ENCODE results near the gene VEGFC. TPM values are rescaled to one million over a fixed set of nuclear protein-coding genes. Genes with fewer than 3 reads are reported as not detected.
A peak's percentile ranks its signal among the peaks of the same experiment; 100 is the strongest.

VEGFC gene
- total RNA-seq, 2 donors from 2014 or later, result 5.1 to 20.4 TPM

DNA sequence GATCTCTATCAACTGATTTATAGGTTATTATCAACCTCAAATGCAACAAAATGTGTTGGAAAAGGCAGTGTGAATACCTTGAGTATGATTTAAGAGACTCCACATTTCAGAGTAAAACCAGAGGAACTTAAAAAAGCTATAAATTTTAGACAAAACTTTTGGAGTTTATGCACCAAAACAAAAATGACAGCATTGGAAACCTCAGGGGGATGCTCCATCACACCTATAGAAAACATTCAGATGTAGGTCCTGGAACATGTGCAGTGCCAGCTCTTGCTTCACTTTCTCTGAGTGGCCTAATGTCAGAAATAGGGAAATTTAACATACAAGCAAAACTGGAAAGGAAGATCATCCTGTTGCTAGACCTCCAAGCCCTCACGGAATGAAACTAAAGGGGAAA, 5.8 kb upstream of the VEGFC start:
- no peak overlapping the region for H3K4me3 ChIP-seq
- H3K36me3 ChIP-seq, result no peaks in the 10 kb centered on the region
- DNase-seq (ENCODE audit: low spot score), result no peak
- no peak overlapping the region for H3K27ac ChIP-seq
- ATAC-seq (ENCODE audit: insufficient number of reproducible peaks, low FRiP score, low read depth), result no peak
- H3K4me1 ChIP-seq (ENCODE audit: control insufficient read depth in 1 of 2, low read depth in 2 of 2), result peaks cover 2 to 5% of the 10 kb centered on the region in 2 donors
- no peaks in the 10 kb centered on the region for H3K9me3 ChIP-seq
- TF ChIP-seq, protein P1, sequence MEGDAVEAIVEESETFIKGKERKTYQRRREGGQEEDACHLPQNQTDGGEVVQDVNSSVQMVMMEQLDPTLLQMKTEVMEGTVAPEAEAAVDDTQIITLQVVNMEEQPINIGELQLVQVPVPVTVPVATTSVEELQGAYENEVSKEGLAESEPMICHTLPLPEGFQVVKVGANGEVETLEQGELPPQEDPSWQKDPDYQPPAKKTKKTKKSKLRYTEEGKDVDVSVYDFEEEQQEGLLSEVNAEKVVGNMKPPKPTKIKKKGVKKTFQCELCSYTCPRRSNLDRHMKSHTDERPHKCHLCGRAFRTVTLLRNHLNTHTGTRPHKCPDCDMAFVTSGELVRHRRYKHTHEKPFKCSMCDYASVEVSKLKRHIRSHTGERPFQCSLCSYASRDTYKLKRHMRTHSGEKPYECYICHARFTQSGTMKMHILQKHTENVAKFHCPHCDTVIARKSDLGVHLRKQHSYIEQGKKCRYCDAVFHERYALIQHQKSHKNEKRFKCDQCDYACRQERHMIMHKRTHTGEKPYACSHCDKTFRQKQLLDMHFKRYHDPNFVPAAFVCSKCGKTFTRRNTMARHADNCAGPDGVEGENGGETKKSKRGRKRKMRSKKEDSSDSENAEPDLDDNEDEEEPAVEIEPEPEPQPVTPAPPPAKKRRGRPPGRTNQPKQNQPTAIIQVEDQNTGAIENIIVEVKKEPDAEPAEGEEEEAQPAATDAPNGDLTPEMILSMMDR (IDR thresholded peaks at IDR 0.05), result no peak
- no peaks in the 10 kb centered on the region for H3K27me3 ChIP-seq (replicated peaks; ENCODE audit: insufficient read depth)

GRCh38 chr4:176795441-176795840, 2.7 kb upstream of the VEGFC start:
- no peaks in the 10 kb centered on the region for H3K36me3 ChIP-seq
- TF ChIP-seq, protein P1 (IDR thresholded peaks at IDR 0.05), result no peak
- no peaks in the 10 kb centered on the region for H3K27me3 ChIP-seq (replicated peaks; ENCODE audit: insufficient read depth)
- H3K4me1 ChIP-seq (ENCODE audit: control insufficient read depth in 1 of 2, low read depth in 2 of 2), result peaks cover 5 to 9% of the 10 kb centered on the region in 2 donors
- no peak overlapping the region for H3K4me3 ChIP-seq
- ATAC-seq (ENCODE audit: insufficient number of reproducible peaks, low FRiP score, low read depth), result no peak
- no peaks in the 10 kb centered on the region for H3K9me3 ChIP-seq
- H3K27ac ChIP-seq, result no peak overlapping the region
- DNase-seq (ENCODE audit: low spot score), result no peak

GRCh38 chr4:176794651-176795050, 1.9 kb upstream of the VEGFC start:
- H3K4me3 ChIP-seq, result no peak overlapping the region
- H3K9me3 ChIP-seq, result no peaks in the 10 kb centered on the region
- no peak overlapping the region for H3K27ac ChIP-seq
- no peaks in the 10 kb centered on the region for H3K36me3 ChIP-seq
- H3K27me3 ChIP-seq (replicated peaks; ENCODE audit: insufficient read depth), result no peaks in the 10 kb centered on the region
- DNase-seq (ENCODE audit: low spot score) (no peak), ATAC-seq (ENCODE audit: insufficient number of reproducible peaks, low FRiP score, low read depth) (no peak)
- TF ChIP-seq, protein P1 (IDR thresholded peaks at IDR 0.05), result no peak
- peaks cover 5 to 9% of the 10 kb centered on the region in 2 donors for H3K4me1 ChIP-seq (ENCODE audit: control insufficient read depth in 1 of 2, low read depth in 2 of 2)

DNA sequence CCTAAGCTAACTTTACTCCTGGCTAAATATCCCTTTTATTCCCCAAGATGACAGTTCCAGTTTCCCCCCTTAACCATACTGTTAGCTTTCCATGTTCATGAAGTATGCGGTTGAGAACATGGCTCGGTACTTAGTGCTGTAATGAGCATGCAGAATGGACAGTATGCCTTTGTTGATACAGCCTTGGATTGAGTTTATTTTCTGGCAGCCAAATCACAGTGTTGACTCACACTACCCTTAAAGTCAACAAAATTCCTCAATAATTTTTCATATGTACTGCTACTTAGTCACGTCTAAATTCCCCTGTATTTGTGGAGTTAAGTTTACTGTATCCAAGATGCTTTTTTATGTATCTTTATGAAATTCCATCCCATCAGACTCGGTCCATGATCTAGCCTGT, 1.4 kb upstream of the VEGFC start:
- Histone ChIP-seq H3K9me3 (no peaks in the 10 kb centered on the region), H3K36me3 (no peaks in the 10 kb centered on the region), H3K4me3 (no peak overlapping the region), H3K4me1 (ENCODE audit: control insufficient read depth in 1 of 2, low read depth in 2 of 2) (peaks cover 5 to 9% of the 10 kb centered on the region in 2 donors), H3K27ac (no peak overlapping the region), H3K27me3 (replicated peaks; ENCODE audit: insufficient read depth) (no peaks in the 10 kb centered on the region)
- TF ChIP-seq, protein P1 (IDR thresholded peaks at IDR 0.05), result no peak
- ATAC-seq (ENCODE audit: insufficient number of reproducible peaks, low FRiP score, low read depth) (peak; percentile 51), DNase-seq (ENCODE audit: low spot score) (no peak)

DNA sequence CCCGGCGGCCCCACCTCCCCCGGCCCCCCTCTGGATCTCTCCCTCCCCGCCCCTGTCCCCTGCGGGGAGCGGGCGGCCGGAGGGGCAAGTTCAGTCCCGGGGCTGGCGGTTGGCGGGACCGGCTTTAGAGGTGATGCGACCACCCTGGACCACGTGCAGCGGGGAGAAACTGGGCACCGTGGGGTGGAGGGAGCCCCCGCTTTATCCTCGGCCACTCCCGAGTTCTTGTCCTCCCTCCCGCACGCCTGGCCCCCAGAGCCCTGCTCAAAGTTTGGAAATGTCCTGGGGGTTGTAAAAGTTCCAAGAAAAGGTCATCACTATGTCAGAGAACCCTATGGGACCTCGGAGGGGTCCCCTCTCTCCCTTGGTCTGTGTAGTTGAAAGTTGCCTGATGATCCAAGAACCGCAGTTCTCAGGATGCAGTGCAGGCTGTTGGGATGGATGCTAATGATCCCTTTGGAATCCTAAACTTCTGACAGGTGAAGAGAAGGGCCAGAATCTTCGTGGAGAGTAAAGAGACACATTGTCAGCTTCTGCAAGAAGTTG, 411 bp upstream of the VEGFC start:
- TF ChIP-seq, protein P1 (IDR thresholded peaks at IDR 0.05), result no peak
- no peaks in the 10 kb centered on the region for H3K27me3 ChIP-seq (replicated peaks; ENCODE audit: insufficient read depth)
- H3K36me3 ChIP-seq, result no peaks in the 10 kb centered on the region
- H3K4me3 ChIP-seq, result peak overlapping the region; percentile 77
- H3K9me3 ChIP-seq, result no peaks in the 10 kb centered on the region
- DNase-seq (ENCODE audit: low spot score), result no peak
- ATAC-seq (ENCODE audit: insufficient number of reproducible peaks, low FRiP score, low read depth), result no peak
- H3K4me1 ChIP-seq (ENCODE audit: control insufficient read depth in 1 of 2, low read depth in 2 of 2), result peaks cover 5 to 9% of the 10 kb centered on the region in 2 donors
- peak overlapping the region in 1 of 2 donors; percentile 13 for H3K27ac ChIP-seq
